Esophagus (tissue), 2 donors: ENCODE measurements around the gene SH3YL1. TPM values are rescaled to one million over a fixed set of nuclear protein-coding genes. Genes with fewer than 3 reads are reported as not detected.
A peak's percentile ranks its signal among the peaks of the same experiment; 100 is the strongest.

Source experiments
- H3K27ac ChIP-seq, 2 donors: one replicate each; pipeline ENCODE4 v1.5.1; 2013; ENCODE audit warnings: low read depth in 2 of 2, mild to moderate bottlenecking in 2 of 2, inconsistent platforms in 1 of 2, low read length in 1 of 2, moderate library complexity in 1 of 2
- H3K27me3 ChIP-seq, 2 donors: one replicate each; pipeline ENCODE4 v1.6.1; 2013; ENCODE audit warnings: low read length in 2 of 2, control low read depth in 1 of 2, mild to moderate bottlenecking in 1 of 2; ENCODE audit not compliant: insufficient read depth in 2 of 2, control insufficient read depth in 1 of 2
- H3K36me3 ChIP-seq, 2 donors: one replicate each; pipeline ENCODE4 v1.6.1; 2013; ENCODE audit warnings: low read length in 1 of 2; ENCODE audit not compliant: control insufficient read depth in 2 of 2, insufficient read depth in 2 of 2
- H3K4me1 ChIP-seq, 2 donors: one replicate each; pipeline ENCODE4 v1.6.1; 2013; ENCODE audit warnings: low read length in 1 of 2; ENCODE audit not compliant: control insufficient read depth in 2 of 2, insufficient read depth in 2 of 2
- H3K4me3 ChIP-seq, 2 donors: one replicate each; pipeline ENCODE4 v1.5.1; 2013; ENCODE audit warnings: low read length in 2 of 2, mild to moderate bottlenecking in 2 of 2, low read depth in 1 of 2, moderate library complexity in 1 of 2
- H3K9me3 ChIP-seq, 2 donors: one replicate each; pipeline ENCODE4 v1.6.1; 2013; ENCODE audit warnings: mild to moderate bottlenecking in 2 of 2, low read depth in 1 of 2, low read length in 1 of 2, moderate library complexity in 1 of 2; ENCODE audit not compliant: control insufficient read depth in 2 of 2, insufficient read depth in 1 of 2
- WGBS, 2 donors: extraction: QIAGEN DNeasy Blood & Tissue Kit; methylation state at CpG; one replicate each; pipeline ENCODE4 v1.1.7; 2013; 5-methylcytosine and 5-hydroxymethylcytosine counted together
- polyA plus RNA-seq, 2 donors: library from polyadenylated mRNA; stranded (reverse); fragments of 200-250 nt; gene quantifications; one replicate each; pipeline ENCODE4 v1.2.3, GENCODE V29; 2013
- donor health status: healthy with polysubstance abuse.
- donor health status: Bipolar disorder and iron deficiency.

SH3YL1 gene, protein sequence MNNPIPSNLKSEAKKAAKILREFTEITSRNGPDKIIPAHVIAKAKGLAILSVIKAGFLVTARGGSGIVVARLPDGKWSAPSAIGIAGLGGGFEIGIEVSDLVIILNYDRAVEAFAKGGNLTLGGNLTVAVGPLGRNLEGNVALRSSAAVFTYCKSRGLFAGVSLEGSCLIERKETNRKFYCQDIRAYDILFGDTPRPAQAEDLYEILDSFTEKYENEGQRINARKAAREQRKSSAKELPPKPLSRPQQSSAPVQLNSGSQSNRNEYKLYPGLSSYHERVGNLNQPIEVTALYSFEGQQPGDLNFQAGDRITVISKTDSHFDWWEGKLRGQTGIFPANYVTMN
- 10 to 100 TPM; 57.0 to 72.5 TPM for polyA plus RNA-seq

DNA sequence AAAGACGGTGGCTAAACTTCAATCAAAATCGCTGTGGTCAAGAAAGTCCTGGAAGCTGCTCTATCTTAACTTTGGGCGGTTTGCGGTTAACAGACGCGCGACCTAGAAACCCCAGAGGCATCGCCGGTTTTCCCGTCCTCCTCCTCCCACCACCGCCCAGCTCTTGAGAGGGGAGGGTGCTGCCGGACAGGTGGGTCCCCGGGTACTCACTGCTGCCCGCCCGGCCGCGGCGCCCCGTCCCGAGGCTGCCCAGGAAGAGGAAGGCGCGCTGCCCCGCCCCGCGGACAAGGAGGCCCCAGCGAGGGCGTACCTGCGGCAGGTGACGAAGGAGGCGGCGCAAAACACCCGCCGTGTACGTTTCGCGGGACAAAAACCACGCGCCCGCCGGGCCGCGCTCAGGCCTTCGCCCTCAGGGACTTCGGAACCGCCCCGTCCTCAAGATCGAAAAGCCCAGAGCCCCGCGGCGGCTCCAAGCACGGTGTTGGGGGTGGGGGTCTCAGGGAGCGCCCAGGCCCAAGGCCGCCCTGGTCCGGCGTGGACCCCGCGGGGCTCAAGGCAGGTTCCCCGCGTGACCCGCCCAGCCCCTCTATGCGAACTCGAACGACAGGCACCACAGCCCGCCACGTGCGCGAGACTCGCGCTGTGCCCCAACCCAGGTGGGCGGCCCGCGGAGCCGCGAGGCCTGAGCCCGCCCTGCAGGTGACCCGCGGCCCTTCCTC is at the start of gene SH3YL1:
TSS of gene SH3YL1 (minus strand) at position 259 of the 719 bp plus-strand sequence. CDS start at position 211, 48 bp downstream.
- Histone ChIP-seq H3K4me3 (peak within 1 kb of the TSS; percentile 94 to 97), H3K27ac (peak within 1 kb of the TSS; percentile 93 to 96), H3K4me1 (no peaks in the 10 kb centered on the region), H3K27me3 (no peaks in the 10 kb centered on the region), H3K9me3 (no peaks in the 10 kb centered on the region), H3K36me3 (no peaks in the 10 kb centered on the region)
- 0 to 1% methylated on average over 51 to 77 of the region's 77 CpGs for WGBS, 2 donors

DNA sequence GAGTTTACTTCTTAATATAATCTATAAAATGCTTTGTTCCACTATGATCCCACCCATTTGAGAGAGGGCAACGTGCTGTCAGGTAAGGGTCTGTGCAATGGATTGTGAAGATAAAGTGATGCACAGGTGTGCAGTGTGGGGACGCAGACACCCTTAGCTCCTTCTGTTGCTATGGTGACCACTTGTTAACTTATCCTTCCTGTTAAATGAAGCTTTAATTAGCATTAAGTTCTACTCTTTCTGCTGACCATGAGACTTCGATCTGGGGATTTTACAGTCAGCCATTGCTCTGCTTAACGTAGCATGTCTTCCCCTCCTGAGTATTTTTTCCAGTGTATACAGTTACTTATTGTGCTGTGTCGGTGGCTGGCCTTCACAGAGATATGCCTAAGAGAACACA is 47.2 kb upstream of the SH3YL1 start:
- 77 to 79% methylated on average over 5 of the region's 5 CpGs for WGBS, 2 donors
- H3K4me3 ChIP-seq = no peak overlapping the region
- H3K27ac ChIP-seq = no peak overlapping the region
- no peaks in the 10 kb centered on the region for H3K9me3 ChIP-seq
- no peaks in the 10 kb centered on the region for H3K27me3 ChIP-seq
- H3K4me1 ChIP-seq = no peaks in the 10 kb centered on the region
- H3K36me3 ChIP-seq = no peaks in the 10 kb centered on the region

DNA sequence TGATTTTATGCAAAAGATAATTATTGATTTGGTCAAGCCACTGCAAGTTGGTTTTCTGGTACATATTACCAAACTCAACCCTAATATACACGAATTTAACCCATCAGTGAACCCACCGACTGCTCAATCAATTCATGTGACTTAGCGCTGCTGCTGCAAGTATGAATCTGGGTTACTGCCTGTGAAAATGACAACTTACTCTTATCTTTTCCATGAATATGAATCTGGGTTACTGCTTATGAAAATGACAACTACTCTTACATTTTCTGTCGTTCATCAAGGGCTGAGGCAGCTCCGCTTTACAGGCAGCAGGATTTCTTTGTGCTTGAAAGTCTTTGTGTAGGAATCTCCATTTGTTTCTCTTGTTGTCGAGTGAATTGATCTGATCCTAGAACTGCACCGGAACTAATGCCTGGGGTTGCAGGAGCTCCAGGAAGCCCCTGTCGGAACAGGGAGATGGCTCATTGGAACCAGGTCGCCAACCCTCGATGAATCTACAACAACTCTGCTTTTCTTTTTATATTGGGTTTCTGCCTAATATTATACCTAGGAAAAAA is 46.2 kb upstream of the SH3YL1 start:
- no peak overlapping the region for H3K27ac ChIP-seq
- no peak overlapping the region for H3K4me3 ChIP-seq
- H3K9me3 ChIP-seq = no peaks in the 10 kb centered on the region
- no peaks in the 10 kb centered on the region for H3K4me1 ChIP-seq
- no peaks in the 10 kb centered on the region for H3K27me3 ChIP-seq
- no peaks in the 10 kb centered on the region for H3K36me3 ChIP-seq
- 76 to 78% methylated on average over 10 of the region's 10 CpGs for WGBS, 2 donors

DNA sequence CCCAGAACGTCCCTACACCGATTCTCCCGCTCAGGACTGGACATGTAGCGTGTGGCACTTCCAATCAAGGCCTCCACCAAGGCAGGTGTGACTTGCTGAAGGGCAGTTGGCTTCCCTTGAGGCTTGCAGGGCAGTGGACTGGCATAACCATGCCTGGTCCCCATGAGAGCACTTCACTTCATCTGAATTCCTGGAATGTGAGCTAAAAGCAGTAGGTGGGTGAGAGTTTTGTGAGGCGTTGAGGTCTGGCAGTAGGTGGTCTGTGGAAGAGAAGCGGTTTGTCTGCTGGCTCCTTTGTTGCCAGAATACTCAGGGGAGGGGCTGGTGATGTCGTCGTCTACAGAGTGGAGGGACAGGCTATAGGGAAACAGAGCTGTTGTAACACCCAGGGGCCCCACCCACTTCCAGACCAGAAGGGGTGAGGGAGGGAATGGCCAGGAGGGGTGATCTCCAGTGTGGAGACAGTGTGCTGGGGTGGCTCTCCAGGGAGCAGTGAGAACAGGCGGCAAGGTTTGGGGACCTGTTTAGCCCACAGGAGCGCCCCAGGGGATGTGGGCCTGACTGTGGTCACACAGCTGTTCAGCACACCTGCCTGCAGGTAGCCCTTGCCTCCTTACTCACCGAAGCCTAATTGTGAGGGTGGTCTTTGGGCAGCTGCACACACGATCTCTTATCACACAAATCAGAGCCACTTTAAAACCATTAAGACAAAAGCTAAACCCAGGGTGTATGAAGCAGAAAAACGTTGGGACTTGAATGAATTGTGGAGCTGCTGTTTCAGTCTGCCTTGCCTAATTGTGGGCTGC is 45.5 kb upstream of the SH3YL1 start:
- WGBS, 2 donors = 57 to 66% methylated on average over 13 of the region's 13 CpGs
- H3K4me3 ChIP-seq = no peak overlapping the region
- H3K36me3 ChIP-seq = no peaks in the 10 kb centered on the region
- H3K9me3 ChIP-seq = no peaks in the 10 kb centered on the region
- H3K27me3 ChIP-seq = no peaks in the 10 kb centered on the region
- H3K27ac ChIP-seq = no peak overlapping the region
- H3K4me1 ChIP-seq = no peaks in the 10 kb centered on the region

DNA sequence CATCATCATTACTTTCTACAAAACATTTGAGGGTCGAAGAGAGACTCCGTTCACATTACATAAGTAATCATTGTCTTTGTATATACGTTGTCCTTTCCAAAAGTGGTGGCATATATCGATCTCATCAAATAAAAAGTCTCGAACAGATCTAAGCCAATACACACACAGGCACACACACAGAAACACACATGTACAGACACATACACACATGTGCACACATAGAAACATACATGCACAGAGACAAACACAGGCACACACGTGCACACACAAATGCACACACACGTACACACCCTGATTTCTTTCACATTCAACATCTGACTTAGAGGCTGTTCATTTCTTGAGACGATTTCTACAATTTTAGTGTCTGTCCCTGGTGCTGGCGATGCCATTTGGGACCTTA is 41.5 kb upstream of the SH3YL1 start:
- no peaks in the 10 kb centered on the region for H3K36me3 ChIP-seq
- H3K9me3 ChIP-seq = peaks cover 0 to 2% of the 10 kb centered on the region in 2 donors
- WGBS, 2 donors = 89 to 93% methylated on average over 9 of the region's 9 CpGs
- H3K27ac ChIP-seq = no peak overlapping the region
- no peaks in the 10 kb centered on the region for H3K4me1 ChIP-seq
- no peaks in the 10 kb centered on the region for H3K27me3 ChIP-seq
- no peak overlapping the region for H3K4me3 ChIP-seq

DNA sequence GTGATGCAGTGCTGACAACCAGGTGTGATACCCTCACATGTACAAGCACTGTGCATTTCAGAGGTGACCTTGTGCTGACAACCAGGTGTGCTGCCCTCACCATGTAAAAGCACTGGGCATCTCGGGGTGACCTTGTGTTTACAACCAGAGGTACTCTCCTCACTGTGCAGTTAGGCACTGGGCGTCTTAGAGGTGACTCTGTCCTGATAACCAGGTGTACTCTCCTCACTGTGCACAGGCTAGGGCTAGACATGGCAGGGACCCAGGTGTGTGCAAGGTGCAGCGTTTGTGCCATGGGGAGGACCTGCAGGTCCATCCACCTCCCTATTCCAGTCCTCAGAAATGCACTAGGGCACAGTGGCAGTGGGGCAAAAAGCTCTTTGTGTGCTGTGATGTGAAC is 32.5 kb upstream of the SH3YL1 start:
- peaks cover 0 to 2% of the 10 kb centered on the region in 2 donors for H3K27me3 ChIP-seq
- no peak overlapping the region for H3K27ac ChIP-seq
- H3K36me3 ChIP-seq = no peaks in the 10 kb centered on the region
- WGBS, 2 donors = 65 to 71% methylated on average over 3 of the region's 3 CpGs
- no peaks in the 10 kb centered on the region for H3K4me1 ChIP-seq
- peaks cover 0 to 2% of the 10 kb centered on the region in 2 donors for H3K9me3 ChIP-seq
- H3K4me3 ChIP-seq = no peak overlapping the region

DNA sequence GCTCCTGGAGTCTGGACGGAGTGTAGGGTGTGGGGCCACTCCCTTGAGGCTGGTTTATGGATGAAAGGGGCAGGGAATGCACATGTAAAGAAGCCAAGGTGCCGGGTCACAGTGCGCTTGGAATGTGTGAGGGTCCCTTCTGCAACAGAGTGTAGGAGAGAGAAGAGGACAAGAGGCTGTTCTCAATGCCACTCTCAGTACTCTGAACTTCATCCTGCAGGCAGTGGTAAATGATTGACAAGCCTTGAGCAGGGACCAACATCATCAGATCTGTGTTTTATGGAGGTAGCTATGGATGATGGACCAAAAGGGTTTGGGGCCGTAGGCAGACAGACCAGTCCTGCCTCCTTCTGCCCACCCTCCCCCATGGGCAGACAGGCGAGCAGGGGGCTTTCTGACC is 31.3 kb upstream of the SH3YL1 start:
- peaks cover 0 to 2% of the 10 kb centered on the region in 2 donors for H3K27me3 ChIP-seq
- WGBS, 2 donors = 75 to 82% methylated on average over 5 of the region's 5 CpGs
- H3K4me1 ChIP-seq = no peaks in the 10 kb centered on the region
- H3K36me3 ChIP-seq = no peaks in the 10 kb centered on the region
- no peak overlapping the region for H3K4me3 ChIP-seq
- no peaks in the 10 kb centered on the region for H3K9me3 ChIP-seq
- H3K27ac ChIP-seq = no peak overlapping the region

DNA sequence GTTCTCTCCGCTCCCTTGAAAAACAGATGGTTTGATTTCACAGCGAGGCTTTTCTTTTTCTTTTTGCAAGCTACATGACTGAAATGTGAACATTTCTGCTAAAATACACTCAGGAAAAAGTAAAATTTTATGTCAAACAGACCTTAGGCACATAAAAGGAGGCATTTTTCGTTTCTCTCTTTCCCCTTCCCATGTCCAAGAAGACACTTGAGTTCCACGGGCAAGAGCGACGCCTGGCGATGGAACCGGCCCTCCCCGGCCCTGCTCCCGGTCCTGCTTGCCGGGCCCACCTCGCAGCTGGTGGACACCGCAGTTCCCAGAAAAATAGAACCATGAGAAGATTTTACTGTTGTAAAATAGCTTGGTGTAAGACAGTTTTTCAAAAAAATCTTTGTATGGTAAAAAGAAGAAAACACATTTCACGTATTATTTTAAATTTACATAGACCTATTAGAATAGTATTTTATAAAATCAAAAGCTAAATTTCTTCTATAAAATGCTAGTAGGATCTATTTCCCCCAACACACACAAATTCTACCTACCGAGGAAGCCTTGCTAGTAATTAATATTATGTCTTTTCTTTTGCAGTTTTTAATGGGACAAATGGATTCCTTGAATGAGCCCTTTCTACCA is 26.4 kb upstream of the SH3YL1 start:
- Histone ChIP-seq H3K27ac (no peak overlapping the region), H3K27me3 (no peaks in the 10 kb centered on the region), H3K36me3 (no peaks in the 10 kb centered on the region), H3K4me3 (peak overlapping the region; percentile 45 to 56), H3K4me1 (peaks cover 3 to 7% of the 10 kb centered on the region in 2 donors), H3K9me3 (no peaks in the 10 kb centered on the region)
- WGBS, 2 donors = 10 to 11% methylated on average over 15 of the region's 15 CpGs
